ENCODE measurements around the gene SIX6.

GRCh38 chr14:60532442-60532841, 23.5 kb downstream of the SIX6 start:
- TF ChIP-seq CBX3 (IDR thresholded peaks at IDR 0.05; ENCODE audit: borderline replicate concordance, low read depth) (no peak), CTCF (IDR thresholded peaks at IDR 0.05 in 2 of 3, conservative IDR thresholded peaks at IDR 0.05 in 1 of 3; ENCODE audit: control insufficient read depth in 2 of 3, extremely low read depth in 1 of 3, insufficient read depth in 1 of 3, low read depth in 3 of 3, low read length in 3 of 3) (no peak), NFIC (IDR thresholded peaks at IDR 0.05; ENCODE audit: low read depth, low read length) (no peak), EZH2 (IDR thresholded peaks at IDR 0.05; ENCODE audit: borderline replicate concordance, control insufficient read depth, low read depth, low read length) (no peak), MAX (IDR thresholded peaks at IDR 0.05; ENCODE audit: low read depth, low read length) (no peak), TAF1 (IDR thresholded peaks at IDR 0.05; ENCODE audit: borderline replicate concordance, low read depth, low read length) (no peak), POLR2A (IDR thresholded peaks at IDR 0.05; ENCODE audit: low read depth, low read length) (no peak)
